M059J (cell line): ENCODE results near the gene PTGES2. TPM values are rescaled to one million over a fixed set of nuclear protein-coding genes. Genes with fewer than 3 reads are reported as not detected.
"Not testable (repeated sequence)": the region's sequence is repeated elsewhere in the genome, so short reads cannot be mapped to it uniquely, and the experiment has no call there.

ENCODE experiments used
- DNase-seq: peaks from one replicate; pipeline ENCODE4 v3.0.0-alpha.2; 2012; ENCODE audit warnings: low read depth
- total RNA-seq: library from RNA; depleted of rRNA; stranded (reverse); fragments of >200 nt; shearing (Covaris generic); gene quantifications from 2 replicates; pipeline ENCODE4 v1.2.3, GENCODE V29; 2014

PTGES2 gene
- total RNA-seq, 1 experiment from 2014 or later = 53.8 TPM

- DNase-seq = no peak
These were observed 8.4 kb downstream of the PTGES2 start for GRCh38 chr9:128118971-128119665.

GRCh38 chr9:128118472-128118857 is 9.1 kb downstream of the PTGES2 start:
- DNase-seq = no peak

GRCh38 chr9:128117613-128118471 is 9.7 kb downstream of the PTGES2 start:
- peak; percentile 82 for DNase-seq

- no peak for DNase-seq
These were observed 11.1 kb downstream of the PTGES2 start for GRCh38 chr9:128116104-128117083.

GRCh38 chr9:128115187-128116103 is 12.1 kb downstream of the PTGES2 start:
- no peak for DNase-seq

GRCh38 chr9:128114326-128115186 is 13.0 kb downstream of the PTGES2 start:
- no peak for DNase-seq

- no peak for DNase-seq
These were observed 13.8 kb downstream of the PTGES2 start for GRCh38 chr9:128113526-128114325.

- DNase-seq = not testable (repeated sequence)
These were observed 15.8 kb downstream of the PTGES2 start for GRCh38 chr9:128111726-128112125.

GRCh38 chr9:128109050-128109709 is 18.3 kb downstream of the PTGES2 start:
- no peak for DNase-seq

GRCh38 chr9:128108269-128109049 is 19.1 kb downstream of the PTGES2 start:
- DNase-seq = no peak

- DNase-seq = no peak
These were observed 19.9 kb downstream of the PTGES2 start for GRCh38 chr9:128107468-128108268.

- no peak for DNase-seq
These were observed 20.5 kb downstream of the PTGES2 start for GRCh38 chr9:128106940-128107467.

GRCh38 chr9:128106181-128106939 is 21.2 kb downstream of the PTGES2 start:
- DNase-seq = no peak

- DNase-seq = no peak
These were observed 21.9 kb downstream of the PTGES2 start for GRCh38 chr9:128105538-128106175.

GRCh38 chr9:128104171-128104618 is 23.3 kb downstream of the PTGES2 start:
- no peak for DNase-seq
